ENCODE results near the gene DOK6. TPM values are rescaled to one million over a fixed set of nuclear protein-coding genes. Genes with fewer than 3 reads are reported as not detected.

DOK6 gene
- total RNA-seq, 1 donor from 2014 or later = 13.7 TPM

DNA sequence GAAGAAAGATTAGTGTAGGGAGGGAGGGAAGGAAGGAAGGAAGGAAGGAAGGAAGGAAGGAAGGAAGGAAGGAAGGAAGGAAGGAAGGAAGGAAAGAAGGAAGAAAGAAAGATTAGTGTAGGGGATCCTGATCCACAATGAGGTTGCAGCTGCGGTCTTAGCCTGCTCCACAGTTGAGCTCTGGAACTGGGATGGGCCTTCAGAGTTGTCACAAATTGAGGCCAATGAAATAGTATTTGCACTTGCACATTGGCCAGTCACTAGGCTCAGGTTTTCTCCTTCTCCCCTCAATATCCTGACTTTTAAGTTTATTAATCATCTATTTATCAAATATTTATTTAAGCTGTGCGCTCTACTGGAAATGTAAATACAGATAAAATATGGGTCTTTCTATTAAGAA, 34.3 kb downstream of the DOK6 start:
- DNase-seq (ENCODE audit: low spot score) = no peak

DNA sequence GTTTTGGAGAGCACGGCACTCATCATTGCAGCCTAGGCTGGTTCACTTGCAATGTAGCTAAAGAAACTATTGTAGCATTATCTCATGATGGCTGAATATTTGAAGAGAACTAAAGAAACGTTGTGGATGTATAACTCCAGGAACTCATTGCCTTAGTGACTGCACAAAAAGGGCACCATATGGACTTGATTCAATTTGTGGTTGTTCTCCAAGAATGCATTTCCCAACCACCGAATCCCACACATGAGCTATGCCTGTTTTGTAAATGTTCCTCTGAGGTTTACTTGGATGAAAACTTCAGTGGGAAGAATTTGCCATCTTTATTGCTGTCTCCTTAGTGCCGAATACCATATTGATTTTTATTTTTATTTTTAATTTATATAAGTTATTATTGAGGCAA, 43.5 kb downstream of the DOK6 start:
- no peak for DNase-seq (ENCODE audit: low spot score)

DNA sequence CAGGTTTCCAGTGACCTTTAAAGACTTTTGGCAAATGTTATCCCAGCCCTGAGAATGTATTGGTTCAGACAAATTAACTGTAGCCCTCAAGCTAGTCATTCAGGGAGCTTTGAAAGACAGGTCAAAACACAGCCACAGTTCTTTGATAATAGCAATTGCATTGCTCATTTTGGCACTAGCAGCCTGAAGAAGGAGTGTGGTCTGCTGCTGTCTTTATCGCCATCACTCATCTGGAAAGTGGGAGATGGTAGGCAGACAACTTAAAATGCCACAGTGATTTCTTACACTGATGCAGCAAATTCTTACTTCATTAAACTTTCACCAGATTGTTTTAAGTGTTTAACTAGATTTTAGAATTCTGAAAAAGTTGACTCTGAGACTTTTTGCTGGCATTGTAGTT, 47.2 kb downstream of the DOK6 start:
- DNase-seq (ENCODE audit: low spot score) = no peak

DNA sequence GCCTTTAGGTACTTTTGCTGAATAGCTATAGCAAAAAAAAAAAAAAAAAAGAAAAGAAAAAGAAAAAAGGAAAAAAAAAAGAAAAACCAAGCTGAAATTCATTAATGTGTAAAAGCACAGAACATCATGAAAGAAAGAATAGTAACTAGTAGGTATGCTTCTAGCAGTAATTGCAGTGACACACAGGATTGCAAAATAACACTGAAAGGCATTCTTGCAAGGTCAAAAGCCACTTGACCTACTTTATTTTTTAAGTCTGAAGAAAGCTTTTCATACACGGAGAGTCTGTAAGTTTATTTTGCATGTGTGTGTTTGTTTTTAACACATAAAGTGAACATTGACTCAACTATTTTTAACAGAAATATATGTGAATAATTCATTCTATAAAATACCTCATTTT, 54.4 kb downstream of the DOK6 start:
- DNase-seq (ENCODE audit: low spot score) = no peak

DNA sequence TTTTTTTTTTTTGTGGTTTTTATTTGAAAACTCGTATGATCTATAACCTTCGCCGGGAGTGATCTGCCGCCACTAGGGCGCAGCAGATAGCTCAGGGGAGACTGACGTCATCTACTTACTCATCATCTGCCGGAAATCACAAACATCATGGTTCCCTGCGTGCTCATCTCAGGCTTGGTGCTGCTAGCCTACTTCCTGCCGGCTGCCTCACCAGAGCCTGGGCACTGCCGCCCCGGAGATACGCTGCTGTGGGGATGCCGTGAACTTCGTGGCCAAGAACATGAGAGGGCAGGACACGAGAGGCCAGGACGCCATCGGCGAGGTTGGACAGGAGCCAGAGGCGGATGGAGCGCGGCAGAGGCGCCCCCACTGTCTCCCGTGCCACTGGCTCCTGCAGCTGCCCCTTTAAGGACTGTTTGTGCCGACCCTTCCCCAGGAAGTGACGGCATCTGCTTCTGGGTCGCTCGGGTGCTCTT, 68.8 kb downstream of the DOK6 start:
- DNase-seq (ENCODE audit: low spot score) = no peak

DNA sequence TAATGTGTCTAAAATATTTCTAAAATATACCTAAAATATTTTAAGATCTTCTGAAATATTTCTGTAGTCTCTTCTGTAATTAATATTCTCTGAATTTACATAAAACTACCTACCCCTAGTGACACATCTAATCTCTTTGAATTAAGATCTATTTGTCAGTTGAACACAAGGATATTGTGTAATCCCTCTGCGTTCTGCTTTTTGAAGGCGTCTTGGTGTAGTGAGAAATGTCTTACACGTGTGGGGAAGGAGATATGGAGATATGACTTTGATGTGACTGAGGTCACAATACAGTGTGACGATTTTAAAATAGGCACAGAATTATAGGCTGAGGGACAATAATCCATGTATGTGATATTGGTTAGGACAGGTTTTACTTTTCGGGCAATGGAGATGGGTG, 79.8 kb downstream of the DOK6 start:
- no peak for DNase-seq (ENCODE audit: low spot score)

DNA sequence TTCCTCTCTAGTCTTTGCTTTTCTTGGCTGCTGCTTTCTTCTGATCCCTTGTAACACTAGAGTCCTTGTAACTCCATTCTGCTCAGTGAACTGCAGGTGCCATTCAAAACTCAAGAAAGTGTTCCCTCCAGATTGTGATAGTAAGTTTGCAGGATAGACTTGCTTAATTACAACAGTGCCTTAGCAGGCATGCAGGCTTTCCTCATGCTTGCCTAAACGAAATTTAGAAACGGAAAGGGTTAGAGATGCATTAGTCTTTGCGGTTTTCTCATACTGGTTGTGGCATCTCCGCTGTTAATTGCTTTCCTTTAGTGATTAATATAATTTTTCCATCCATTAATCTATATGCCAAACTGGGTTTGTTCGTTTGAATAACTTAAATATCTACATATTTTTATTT, 82.9 kb downstream of the DOK6 start:
- no peak for DNase-seq (ENCODE audit: low spot score)

DNA sequence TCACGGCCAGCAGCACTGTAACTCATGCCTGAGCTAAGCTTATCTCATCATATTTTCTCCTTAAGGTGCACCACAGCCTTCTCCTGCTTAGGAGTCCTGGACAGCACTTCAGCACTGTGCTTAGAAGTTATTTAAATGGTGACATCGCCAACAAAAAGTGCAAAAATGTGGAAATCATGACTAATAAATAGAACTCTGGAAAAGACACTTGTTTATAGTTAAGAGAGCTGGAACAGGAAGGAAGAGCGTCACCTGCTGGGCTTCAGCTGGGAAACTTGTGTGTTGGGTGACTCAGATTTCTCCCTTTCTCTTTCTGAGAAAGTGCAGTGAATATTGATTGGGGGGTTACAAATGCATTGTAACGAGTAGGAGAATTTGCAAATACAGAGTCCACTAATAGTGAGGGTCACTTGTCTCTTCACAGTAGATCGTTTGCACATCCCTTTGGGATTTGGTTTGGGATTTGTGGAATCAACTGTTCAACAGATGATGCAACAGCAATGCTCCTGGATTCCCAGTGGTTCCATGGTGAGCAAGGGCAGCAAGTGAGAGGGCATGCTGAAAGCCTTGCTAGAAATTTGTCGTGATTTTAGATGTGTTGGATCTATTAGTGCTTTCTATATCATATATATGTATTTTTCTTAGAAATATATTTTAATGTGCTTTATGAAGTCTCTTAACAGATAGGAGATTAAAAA, 84.2 kb downstream of the DOK6 start:
- no peak for DNase-seq (ENCODE audit: low spot score)

DNA sequence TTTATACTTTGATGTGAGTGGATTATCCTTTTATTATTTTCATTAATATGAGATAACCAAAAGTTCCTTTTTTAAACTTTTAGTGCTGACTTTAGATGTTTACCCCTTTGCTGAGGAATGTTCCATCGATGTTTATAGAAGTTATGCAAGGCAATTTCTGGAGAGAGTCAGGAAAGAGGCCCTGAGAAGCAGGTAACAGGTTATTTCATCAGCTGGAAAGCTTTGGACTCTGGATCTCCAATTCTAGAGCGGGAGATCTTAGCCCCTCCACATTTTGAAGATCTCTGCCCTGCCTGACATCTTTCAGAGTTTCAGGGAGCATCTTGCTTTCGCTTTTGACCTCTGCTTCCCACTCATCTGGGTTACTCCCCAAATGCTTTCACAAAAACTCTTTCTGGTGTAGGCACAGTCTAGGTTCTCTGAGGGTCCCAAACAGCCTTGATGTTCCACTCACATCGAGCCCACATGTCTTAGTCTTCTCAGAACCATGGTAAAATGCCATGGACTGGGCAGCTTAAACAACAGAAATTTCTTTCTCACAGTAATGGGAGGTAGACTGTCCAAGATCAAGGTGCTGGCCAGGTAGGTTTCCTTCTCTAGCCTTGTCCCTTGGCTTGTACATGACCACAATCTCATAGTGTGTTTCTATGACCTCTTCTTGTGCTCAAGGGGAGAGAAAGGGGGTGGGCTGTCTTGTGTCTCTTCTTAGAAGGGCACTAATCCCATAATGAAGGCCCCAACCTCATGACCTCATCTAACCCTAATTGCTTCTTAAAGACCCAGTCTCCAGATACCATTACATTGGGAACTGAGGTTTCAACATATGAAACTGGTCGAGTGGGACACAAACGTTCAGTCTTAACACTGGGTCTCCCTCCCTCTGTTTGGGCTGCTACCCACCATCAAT, 87.1 kb downstream of the DOK6 start:
- DNase-seq (ENCODE audit: low spot score) = no peak

DNA sequence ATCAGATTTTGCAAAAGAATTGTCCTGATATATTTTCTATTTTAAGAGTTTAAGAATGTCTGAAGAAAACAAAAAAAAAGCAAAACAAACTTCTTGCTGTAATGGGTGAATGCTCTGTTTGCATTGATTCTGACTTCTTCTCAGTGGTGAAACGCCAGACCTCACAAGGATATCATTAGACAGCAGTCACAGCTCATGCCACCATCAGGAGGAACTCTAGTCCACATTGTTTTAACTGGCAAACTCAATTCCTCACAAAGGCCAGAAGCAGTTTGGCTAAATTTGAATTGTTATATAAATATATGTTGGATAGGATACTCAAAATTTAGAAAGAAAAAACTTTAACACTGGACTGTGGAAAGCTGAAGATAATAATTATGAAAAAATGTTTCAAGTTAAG, 89.4 kb downstream of the DOK6 start:
- no peak for DNase-seq (ENCODE audit: low spot score)

DNA sequence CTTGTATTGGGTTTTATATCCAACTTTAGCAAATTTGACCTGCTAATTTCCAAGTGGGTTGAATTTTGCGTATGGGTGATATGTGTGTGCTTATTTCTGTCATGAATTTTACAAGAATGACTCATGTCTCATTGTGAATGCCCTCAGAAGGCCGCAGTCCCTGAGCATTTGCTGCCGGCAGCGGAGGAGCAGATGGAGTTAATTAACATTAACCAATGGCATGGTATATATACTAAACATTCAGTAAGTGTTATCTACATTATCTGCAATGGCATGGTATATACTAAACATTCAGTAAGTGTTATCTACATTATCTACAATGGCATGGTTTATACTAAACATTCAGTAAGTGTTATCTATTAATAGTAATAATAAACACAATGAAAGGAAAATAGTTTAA, 90.1 kb downstream of the DOK6 start:
- DNase-seq (ENCODE audit: low spot score) = no peak

DNA sequence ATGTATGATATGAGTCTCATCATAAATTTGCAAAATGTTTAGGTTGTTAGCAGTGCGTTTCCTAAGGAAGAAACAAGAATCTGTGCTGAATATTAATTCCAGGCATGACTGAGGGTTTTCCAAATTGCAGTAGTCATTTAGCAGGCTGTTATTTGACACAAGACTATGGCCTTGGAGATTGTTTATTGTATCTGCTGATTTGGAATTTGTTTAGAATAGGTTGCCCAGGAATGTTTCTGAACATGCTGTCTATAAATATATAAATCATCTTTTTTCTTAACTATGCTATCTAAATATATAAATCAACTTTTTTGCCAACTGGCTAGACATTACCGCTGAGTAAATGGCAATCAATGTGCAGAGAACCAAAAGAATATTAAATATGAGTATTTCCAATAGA, 90.9 kb downstream of the DOK6 start:
- no peak for DNase-seq (ENCODE audit: low spot score)

DNA sequence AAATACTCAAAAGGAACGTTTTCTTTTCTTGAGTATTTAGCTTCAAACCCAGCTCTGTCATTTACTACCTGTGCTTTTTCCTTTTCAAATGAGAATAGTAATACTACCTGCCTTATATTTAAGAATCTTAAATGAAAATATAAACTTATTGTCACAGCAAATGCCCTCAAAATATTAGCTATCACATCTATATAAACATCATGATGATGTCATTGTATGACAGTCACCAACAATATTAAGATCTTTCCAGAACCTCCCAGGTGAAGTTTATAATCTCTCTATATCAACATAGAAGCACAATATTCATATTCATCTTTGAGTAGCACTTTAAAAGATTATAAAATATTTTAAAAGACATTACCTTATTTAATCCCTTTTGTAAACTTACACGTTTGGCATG, 92.2 kb downstream of the DOK6 start:
- DNase-seq (ENCODE audit: low spot score) = no peak

DNA sequence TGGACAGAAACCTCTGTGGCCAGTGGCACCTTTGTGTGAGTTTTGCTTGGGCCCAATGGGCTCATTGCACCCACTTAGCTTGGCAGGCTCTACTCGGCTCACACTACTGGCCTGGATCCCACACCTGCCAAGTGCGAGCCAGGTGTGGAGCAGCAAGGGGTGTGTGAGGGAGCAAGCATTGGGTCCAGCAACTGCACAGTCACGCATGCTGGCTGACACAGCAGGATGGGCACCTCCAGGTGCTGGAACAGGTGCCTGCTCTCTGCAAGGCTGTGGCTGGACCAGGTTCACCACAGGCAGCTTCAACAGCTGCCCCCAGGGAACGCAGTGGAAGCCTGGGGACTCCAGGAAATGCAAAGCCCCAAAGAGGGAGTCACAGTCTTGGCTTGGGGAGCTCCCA, 94.2 kb downstream of the DOK6 start:
- DNase-seq (ENCODE audit: low spot score) = no peak

DNA sequence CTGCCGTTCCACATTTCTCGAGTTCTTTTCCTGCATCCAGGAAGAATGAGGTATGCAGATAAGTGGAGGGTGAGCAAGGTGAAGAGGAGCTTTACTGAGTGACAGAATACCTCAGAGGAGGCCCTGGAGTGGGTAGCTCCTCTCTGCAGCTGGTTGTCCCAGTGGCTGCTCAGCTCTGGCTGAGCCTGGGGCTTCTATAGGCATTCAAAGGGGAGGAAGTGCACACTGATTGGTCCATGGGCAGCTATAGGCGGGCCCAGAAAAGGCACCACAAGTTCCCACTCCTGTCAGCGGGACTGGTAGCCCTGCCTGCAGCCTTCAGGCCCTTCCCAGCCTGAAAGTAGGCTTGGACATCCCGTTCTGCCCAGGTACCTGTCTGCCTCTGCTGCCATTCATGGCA, 94.7 kb downstream of the DOK6 start:
- DNase-seq (ENCODE audit: low spot score) = no peak

DNA sequence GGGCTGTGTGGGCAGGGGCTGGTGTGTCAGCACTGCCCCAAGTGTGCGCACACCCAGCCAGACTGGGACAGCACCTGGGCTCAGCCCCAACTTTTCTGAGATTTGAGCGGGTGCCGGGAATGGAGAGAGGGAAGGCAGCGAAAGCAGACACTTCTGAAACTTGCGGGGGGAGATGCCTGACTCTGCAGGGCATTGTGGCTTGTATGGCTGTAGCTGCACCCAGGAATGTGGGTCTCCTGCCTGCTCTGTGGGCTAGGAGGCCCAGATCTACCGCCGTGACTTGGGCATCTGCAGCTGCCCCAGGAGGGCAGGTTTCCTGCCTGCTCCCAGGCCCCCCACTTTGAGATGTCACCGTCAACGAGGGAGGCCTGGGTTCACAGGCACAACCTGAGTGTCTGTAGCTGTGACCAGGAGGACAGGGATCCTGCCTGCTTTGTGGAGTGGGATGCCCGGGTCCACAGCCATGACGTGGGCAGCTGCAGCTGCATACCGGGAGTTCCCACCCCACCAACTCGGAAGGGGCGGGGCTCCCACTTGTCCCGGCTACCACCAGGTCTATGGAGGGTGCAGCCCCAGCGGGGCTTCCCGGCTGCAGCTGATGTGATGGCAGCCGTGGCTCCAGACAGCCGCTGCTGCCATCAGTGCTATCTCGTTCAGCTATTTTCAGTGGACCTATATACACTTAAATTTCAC, 95.3 kb downstream of the DOK6 start:
- no peak for DNase-seq (ENCODE audit: low spot score)

DNA sequence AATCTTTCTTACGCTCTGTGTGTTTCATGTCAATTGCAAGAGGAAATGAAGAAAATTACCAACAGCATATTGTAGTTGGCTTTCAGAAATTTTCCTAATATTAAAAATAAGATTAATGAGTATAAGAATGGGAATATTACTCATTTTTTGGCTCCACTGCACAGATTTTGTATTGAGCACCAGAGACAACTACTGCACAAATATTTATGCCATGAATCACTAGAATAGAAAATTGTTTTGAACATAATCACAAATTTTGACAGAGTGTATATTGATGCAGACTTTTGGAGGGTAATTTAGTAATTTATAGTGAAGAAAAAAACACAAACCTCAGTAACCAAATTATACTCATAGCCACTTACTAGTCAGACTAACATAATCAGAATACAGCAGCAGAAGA, 118.3 kb downstream of the DOK6 start:
- no peak for DNase-seq (ENCODE audit: low spot score)

DNA sequence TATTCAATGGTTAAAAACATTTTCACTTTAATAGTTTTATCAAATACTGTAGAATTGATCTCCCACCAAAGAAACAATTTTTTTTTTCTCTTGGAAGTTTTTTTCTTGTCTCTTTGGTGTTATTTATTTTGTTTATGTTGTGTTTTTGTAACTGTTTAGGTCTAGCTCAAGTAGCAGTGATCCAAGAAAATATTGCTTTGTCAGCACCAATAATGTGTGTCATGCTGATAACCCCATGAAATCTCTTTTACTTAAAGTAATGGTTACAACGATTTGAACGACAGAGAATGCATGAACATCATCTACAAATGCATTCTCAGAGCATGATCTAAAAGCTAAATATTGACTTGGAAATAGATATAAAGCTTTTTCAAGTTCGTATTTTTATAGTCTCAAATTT, 122.9 kb downstream of the DOK6 start:
- DNase-seq (ENCODE audit: low spot score) = no peak

DNA sequence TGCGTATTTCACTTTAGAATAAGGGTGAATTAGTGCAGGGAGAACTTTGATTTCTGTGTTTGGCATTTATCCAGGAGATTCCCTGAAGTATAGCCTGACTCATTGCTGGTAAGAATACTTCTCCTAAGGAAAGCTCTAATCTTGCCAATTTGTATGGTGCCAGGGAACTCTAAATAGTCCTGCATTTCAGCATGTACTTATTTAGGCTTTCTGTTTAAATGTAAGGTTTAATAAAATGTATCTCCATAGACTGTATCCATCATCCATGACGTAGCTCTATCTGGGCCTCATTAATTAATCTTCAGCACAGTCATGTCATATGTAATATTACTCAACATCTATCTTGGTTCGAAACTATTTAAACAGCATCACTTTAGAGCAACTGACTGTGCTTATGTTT, 127.7 kb downstream of the DOK6 start:
- DNase-seq (ENCODE audit: low spot score) = no peak

DNA sequence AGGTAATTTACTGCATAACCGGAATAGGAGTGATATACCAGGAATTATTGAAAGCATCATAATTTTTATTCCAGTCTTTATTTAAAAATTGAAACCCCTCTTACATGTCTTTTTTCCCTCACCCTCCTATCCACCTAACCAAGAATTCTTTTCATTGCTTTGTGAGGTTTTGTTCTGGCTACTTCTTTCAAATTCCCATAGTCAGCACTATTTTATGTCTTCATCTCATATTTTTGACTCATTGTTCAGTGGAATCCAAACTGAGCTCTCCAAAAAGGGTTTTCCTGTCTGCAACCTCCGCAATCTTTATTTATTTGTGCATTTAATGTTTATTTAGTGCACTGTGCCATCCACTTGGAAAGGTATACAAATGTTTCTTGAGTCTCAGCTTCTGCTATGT, 128.5 kb downstream of the DOK6 start:
- no peak for DNase-seq (ENCODE audit: low spot score)

DNA sequence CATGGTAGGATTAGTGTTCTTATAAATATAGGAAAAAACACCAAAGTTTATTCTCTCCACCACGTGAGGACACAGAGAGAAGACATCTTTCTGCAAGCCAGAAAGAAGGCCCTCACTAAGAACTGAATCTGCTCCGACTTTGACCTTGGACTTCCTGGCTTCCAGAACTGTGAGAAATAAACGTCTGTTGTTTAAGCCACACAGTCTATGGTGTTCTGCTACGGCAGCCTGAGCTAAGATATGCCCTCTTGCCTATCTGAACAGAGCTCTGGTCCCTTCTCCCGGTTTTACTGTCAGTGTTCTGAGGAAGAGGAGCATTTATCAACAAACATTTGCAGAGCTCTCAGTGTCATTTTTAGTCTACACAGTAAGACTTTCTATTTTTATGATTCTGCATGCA, 131.3 kb downstream of the DOK6 start:
- DNase-seq (ENCODE audit: low spot score) = no peak

DNA sequence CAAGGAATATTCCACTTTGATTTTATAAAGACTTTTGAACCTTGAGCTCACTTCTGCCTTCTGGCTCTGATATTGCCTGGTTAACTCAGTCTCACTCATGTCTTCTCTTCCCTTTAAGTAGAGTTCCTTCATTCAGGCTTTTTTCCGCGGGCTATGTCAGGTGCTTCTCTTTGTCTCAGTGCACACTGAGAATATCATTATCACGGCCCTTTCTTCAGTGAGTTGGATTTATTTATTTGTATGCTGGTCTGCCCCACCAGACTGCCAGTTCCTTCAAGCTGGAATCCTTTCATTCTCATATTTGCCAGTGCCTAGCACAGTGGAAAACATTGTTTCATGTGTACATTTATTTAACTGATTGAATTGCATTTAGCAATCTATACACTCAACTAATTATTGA, 136.5 kb downstream of the DOK6 start:
- no peak for DNase-seq (ENCODE audit: low spot score)

DNA sequence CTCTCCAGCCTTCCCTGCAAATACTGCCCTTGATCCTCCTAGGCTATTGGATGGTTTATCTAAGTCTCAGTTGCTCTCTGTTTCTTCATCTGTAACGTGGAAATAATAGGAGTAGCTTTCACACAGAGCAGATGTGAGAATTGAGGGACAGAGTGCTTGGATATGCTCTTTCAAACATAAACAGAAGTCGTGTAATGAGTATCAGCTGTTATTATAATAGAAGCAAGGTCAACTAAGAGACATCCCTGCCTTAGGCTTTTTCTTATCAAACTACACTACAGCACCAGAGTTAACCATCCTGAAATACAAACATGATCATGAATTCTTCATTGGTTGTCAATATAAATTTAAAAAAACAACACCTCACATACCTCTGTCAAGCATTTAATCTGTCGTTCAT, 138.2 kb downstream of the DOK6 start:
- no peak for DNase-seq (ENCODE audit: low spot score)

Measured in umbilical cord (tissue), 2 donors.